Activated B cell treated with CpG ODN at 0.5 μM for 24 hours (primary cell): ENCODE data around the gene BPIFB2. TPM values are rescaled to one million over a fixed set of nuclear protein-coding genes. Genes with fewer than 3 reads are reported as not detected.

ENCODE experiments used
- ATAC-seq: fragments of 200-7000 bp; cut with Tn5 transposase; one replicate; pipeline ENCODE4 v1.10.0; 2021; ENCODE audit warnings: low read depth, mild to moderate bottlenecking, moderate library complexity
- CTCF ChIA-PET: fragments of 350-600 bp; sonication (Branson Sonifier 250); formaldehyde crosslinking; loops from one replicate; lab custom pipeline; 2021; ENCODE audit warnings: antibody characterized with exemption; lab: Charles Lee
- POLR2A ChIA-PET: fragments of 350-600 bp; sonication (Branson Sonifier 250); formaldehyde crosslinking; loops from one replicate; lab custom pipeline; 2021; ENCODE audit warnings: antibody characterized with exemption; lab: Charles Lee
- DNase-seq: peaks from one replicate; pipeline ENCODE4 v3.0.0; 2022
- H3K27ac Mint-ChIP-seq: one replicate; pipeline ENCODE4 v1.8.0; 2020; ENCODE audit warnings: mixed read lengths
- H3K27me3 Mint-ChIP-seq: one replicate; pipeline ENCODE4 v1.8.0; 2021; ENCODE audit warnings: mixed read lengths
- H3K36me3 Mint-ChIP-seq: one replicate; pipeline ENCODE4 v1.8.0; 2021; ENCODE audit warnings: low read depth, mixed read lengths
- H3K4me1 Mint-ChIP-seq: one replicate; pipeline ENCODE4 v1.8.0; 2021; ENCODE audit warnings: mixed read lengths
- H3K4me3 Mint-ChIP-seq: one replicate; pipeline ENCODE4 v1.8.0; 2020; ENCODE audit warnings: mild to moderate bottlenecking, mixed read lengths
- H3K9me3 Mint-ChIP-seq: one replicate; pipeline ENCODE4 v1.8.0; 2020; ENCODE audit warnings: mixed read lengths
- intact Hi-C: fragments of 100-400 bp; cut with micrococcal nuclease; formaldehyde crosslinking; loops from one replicate; pipeline ENCODE4 v1.15.1; 2024
- total RNA-seq: library from RNA; stranded (reverse); gene quantifications from 2 replicates; pipeline ENCODE4 v1.2.3, GENCODE V29; 2022
- TF ChIP-seq, protein P1 (sequence below): fragments of 200-600 bp; IDR thresholded peaks from one replicate; pipeline ENCODE4 v1.8.0; 2022; ENCODE audit warnings: antibody characterized with exemption, mild to moderate bottlenecking

Gene BPIFB2
- total RNA-seq, 1 donor from 2014 or later: not detected

DNA sequence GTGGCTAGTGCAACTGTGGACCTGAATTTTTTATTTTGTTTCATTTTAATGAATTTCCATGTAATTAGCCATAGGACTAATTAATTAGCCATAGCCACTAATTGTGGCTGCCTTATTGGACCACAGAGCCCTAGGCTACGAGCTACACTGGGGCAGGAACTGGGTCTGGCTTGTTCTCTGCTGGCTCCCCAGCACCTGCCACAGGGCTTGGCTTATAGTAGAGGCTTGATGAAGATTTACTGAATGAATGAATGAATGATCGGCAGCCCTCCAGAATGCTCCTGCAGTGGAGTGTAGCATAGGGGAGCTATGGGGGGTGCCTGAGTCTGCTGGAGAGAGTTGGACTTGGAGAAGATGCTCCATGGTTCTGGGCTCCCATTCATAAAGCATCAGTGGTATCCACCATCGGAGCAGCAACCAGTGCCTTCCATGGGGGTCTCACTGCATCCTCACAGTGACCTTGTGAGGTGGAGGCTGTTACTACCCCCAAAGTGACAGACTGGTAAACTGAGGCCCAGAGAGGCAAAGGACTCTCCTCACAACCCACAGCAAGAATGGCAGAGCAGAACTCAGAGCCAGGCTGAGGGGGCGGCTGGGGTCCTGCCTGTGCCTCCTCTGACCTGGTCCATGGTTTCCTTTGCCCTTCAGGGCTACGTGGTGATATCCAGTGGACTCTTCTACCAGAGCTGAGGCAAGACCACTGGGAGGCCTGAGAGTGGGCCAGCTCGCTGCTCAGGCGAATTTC, 15.4 kb downstream of the BPIFB2 start:
- ChIA-PET POLR2A (no interaction called here), CTCF (no interaction called here)
- no peaks in the 10 kb centered on the region for H3K27me3 Mint-ChIP-seq
- H3K9me3 Mint-ChIP-seq: no peaks in the 10 kb centered on the region
- no peak overlapping the region for H3K4me3 Mint-ChIP-seq
- ATAC-seq: no peak
- H3K27ac Mint-ChIP-seq: no peak overlapping the region
- H3K36me3 Mint-ChIP-seq: no peaks in the 10 kb centered on the region
- DNase-seq: no peak
- intact Hi-C loops: no loop called here
- no peaks in the 10 kb centered on the region for H3K4me1 Mint-ChIP-seq
- TF ChIP-seq, protein P1, sequence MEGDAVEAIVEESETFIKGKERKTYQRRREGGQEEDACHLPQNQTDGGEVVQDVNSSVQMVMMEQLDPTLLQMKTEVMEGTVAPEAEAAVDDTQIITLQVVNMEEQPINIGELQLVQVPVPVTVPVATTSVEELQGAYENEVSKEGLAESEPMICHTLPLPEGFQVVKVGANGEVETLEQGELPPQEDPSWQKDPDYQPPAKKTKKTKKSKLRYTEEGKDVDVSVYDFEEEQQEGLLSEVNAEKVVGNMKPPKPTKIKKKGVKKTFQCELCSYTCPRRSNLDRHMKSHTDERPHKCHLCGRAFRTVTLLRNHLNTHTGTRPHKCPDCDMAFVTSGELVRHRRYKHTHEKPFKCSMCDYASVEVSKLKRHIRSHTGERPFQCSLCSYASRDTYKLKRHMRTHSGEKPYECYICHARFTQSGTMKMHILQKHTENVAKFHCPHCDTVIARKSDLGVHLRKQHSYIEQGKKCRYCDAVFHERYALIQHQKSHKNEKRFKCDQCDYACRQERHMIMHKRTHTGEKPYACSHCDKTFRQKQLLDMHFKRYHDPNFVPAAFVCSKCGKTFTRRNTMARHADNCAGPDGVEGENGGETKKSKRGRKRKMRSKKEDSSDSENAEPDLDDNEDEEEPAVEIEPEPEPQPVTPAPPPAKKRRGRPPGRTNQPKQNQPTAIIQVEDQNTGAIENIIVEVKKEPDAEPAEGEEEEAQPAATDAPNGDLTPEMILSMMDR: no peak

GRCh38 chr20:33023439-33024242, 16.1 kb downstream of the BPIFB2 start:
- H3K4me1 Mint-ChIP-seq: no peaks in the 10 kb centered on the region

GRCh38 chr20:33024243-33024560, 16.7 kb downstream of the BPIFB2 start:
- Mint-ChIP-seq H3K4me1 (no peaks in the 10 kb centered on the region), H3K9me3 (no peaks in the 10 kb centered on the region), H3K4me3 (no peak overlapping the region), H3K27me3 (no peaks in the 10 kb centered on the region), H3K27ac (no peak overlapping the region), H3K36me3 (no peaks in the 10 kb centered on the region)
- POLR2A ChIA-PET: no interaction called here
- intact Hi-C loops: no loop called here
- no peak for DNase-seq
- ATAC-seq: no peak
- CTCF ChIA-PET: no interaction called here
- TF ChIP-seq, protein P1: no peak

More at GRCh38 chr20:33023439-33024242, 16.1 kb downstream of the BPIFB2 start:
- POLR2A ChIA-PET: no interaction called here
- no peak for DNase-seq
- no peaks in the 10 kb centered on the region for H3K27me3 Mint-ChIP-seq
- H3K36me3 Mint-ChIP-seq: no peaks in the 10 kb centered on the region
- ATAC-seq: no peak
- H3K9me3 Mint-ChIP-seq: no peaks in the 10 kb centered on the region
- no peak overlapping the region for H3K4me3 Mint-ChIP-seq
- CTCF ChIA-PET: no interaction called here
- intact Hi-C loops: no loop called here
- H3K27ac Mint-ChIP-seq: no peak overlapping the region
- TF ChIP-seq, protein P1: no peak

DNA sequence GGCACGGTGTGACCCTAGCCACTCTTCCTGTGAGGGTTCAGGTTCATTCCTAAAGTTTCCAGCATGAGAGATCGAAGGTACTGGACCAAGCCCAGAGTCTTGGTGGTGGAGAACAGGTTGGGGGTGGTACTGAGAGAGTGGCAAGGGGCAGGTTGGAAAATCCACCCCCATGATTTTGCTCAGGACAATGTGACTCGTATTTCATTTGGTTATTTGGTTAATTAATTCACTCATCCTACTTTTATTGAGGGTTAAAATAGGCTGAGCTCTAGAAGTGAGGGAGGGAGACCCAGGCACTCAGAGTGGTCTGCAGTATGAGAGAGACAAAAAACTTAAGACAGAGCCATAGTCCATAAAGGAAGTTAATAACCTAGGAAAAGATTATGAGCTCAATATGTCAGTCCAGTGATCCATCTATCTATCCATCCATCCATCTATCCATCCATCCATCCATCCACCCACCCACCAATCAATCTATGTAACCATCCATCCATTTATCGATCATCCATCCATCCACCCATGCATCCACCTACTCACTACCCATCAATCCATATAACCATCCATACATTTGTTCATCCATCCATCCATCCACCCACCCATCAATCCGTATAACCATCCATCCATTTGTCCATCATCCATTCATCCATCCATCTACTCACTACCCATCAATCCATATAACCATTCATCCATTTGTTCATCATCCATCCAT, 17.3 kb downstream of the BPIFB2 start:
- no peak for ATAC-seq
- no peaks in the 10 kb centered on the region for H3K36me3 Mint-ChIP-seq
- no peaks in the 10 kb centered on the region for H3K27me3 Mint-ChIP-seq
- CTCF ChIA-PET: no interaction called here
- TF ChIP-seq, protein P1: no peak
- H3K4me1 Mint-ChIP-seq: no peaks in the 10 kb centered on the region
- H3K4me3 Mint-ChIP-seq: no peak overlapping the region
- DNase-seq: no peak
- H3K9me3 Mint-ChIP-seq: no peaks in the 10 kb centered on the region
- intact Hi-C loops: no loop called here
- H3K27ac Mint-ChIP-seq: no peak overlapping the region
- POLR2A ChIA-PET: no interaction called here
